NCI-H748 treated with DMSO at 0.1 percent for 48 hours (cell line): ENCODE measurements around the gene RIMKLA.

Source experiments
- DNase-seq: peaks from one replicate; lab custom pipeline; 2025; lab: John Stamatoyannopoulos, UW

RIMKLA gene

DNA sequence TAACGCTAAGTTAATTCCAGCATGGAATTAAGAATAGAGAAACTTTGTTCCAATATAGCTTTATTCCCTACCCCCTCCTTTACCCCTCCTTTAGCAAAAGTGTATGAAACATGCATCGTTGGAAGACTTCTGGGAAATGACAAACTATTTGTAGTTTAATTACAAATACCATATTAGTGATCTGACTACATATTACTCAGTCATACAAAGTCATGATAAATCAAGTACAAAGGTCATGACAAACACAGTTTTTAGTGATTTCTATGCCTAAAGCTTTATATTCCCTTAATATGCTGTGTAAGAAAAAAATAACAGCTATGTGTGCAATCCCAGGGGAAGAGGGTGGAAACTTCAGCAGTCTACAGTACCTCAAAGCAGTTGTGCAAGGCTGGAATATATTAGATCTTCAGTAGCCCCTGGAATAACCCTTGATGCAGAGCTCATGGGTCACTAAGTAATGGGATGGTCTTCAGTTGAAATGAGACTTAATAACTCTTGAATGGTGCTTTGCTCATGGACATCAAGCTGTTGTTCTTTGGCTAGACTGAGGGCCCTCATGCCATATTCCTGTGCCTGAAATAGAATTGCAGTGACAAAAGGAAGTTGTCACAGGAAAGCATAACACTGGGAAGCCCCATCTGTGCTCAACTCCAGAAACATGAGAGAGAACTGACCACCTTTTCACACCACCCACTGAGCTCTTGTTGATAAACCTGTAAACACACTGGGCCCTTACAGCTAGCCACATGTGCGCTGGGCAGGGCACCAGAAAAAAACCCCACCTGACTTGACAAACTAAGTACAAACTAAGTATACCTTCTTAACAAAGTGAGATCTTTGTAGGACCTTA lies 49.9 kb downstream of the RIMKLA start:
- no peak for DNase-seq

DNA sequence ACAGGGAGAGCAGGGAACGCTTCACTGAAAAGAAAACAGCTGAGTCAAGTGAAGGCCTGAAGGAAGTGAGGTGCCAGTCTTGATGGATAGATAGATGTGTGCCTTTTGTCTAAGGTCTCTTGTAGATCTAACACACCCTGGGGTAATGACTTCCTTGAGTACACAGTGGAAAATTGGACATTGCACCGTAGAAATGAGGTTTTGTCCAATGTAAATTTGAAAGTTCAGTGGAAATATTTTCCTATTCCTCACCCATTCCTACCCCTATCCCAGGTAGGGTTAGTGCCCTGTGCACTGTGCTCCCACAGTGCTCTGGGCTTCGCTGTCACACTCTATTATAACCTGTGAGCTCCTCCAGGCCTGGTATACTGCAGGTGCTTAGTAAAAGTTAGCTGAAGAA lies 50.9 kb downstream of the RIMKLA start:
- DNase-seq = no peak

DNA sequence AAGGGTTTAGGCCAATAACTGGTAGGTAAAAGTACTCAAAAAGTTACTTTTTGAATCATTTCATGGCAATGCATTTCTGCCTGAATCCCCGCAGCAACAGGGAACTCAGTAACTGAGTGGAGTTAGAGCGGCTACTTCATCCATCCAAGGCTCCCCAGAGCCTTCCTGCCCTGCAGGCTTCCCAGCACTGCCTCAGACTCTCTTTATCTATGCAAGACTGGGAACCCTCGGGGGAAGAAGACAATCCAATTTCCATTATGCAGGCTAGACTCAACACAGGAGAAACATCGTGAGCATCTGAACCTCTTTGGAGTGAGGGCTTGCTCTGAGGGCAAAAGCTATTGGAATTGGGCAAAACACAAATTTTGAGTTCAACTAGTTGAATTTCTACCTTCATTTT lies 52.1 kb downstream of the RIMKLA start:
- no peak for DNase-seq

DNA sequence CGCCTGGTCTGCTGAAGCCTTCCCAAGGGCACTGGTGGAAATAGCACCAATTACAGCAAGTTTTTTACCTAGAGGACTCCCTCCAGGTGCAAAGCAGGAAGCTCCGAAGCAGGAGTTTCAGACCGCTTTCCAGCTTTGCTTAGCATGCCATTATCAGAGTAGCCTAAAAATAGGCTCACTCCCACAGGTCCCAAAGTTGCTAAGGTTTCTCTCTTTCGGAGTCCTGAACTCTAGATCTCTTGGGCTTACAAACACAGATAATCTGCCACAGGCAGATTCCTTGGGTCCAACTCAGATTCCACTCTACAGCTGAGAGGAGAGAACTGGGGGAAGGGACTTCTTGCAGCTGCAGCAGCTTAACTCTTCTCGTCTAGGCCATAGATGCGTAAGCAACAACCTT lies 52.8 kb downstream of the RIMKLA start:
- no peak for DNase-seq

DNA sequence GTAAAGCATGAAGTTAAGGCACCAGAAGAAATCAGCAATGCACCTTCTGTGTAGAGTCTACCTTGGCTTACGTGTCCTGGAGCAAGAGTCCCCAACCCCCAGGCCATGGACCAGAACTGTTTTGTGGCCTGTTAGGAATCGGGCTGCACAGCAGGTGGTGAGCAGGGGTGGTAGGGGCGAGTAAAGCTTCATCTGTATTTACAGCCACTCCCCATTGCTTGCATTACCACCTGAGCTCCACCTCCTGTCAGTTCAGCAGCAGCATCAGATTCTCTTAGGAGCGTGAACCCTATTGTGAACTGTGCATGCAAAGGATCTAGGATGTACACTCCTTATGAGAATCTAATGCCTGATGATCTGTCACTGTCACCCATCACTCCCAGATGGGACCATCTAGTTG lies 53.7 kb downstream of the RIMKLA start:
- no peak for DNase-seq

DNA sequence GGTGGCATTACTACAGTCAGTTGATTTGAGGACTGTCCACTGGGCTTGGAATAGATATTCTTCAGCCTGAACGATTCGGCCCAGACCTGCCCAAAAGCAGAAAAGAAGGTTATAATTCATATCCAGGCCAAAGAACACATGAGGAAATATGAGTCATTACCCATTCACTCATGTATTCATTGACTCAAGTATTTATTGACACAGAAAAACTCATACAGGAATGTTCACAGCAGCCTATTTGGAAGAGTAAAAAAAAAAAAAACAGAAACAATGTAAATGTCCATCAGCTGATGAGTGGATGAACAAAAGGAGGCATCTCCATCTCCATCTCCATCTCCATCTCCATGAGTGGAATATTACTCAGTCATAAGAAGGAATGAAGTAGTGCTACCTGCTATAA lies 59.3 kb downstream of the RIMKLA start:
- no peak for DNase-seq

DNA sequence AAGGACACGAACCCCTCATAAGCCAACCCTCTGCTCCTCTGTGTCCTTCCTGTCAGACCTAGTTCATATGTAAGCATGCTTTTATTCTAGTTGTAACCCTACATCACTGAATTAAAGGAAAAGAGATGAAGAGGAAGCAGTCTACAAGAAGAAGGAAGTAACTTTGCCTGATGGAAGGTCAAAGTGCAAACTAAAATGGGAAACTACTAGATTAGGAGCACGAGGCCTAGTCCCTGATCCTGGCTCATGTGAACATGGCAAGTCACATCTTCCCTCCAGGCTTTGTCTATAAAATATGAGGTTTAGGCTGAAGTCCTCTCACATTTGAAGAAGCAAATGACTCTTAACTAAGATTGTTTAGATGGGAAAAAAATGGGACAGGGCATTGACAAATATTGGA lies 62.1 kb downstream of the RIMKLA start:
- no peak for DNase-seq

DNA sequence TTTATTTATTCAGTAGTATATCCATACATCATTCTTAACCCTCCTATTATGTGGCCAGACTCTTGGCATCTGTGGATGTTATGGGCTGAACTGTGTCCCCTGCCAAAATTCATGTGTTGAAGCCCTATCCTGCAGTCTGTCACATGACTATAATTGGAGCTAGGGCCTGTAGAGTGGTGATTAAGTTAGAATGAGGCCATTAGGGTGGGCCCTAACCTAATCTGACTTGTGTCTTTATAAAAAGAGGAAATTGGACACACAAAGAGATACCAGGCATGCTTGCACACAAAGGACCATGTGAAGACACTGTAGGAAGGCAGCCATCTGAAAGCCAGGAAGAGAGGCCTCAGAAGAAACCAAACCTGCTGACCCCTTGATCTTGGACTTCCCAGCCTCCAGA lies 68.7 kb downstream of the RIMKLA start:
- DNase-seq = no peak

DNA sequence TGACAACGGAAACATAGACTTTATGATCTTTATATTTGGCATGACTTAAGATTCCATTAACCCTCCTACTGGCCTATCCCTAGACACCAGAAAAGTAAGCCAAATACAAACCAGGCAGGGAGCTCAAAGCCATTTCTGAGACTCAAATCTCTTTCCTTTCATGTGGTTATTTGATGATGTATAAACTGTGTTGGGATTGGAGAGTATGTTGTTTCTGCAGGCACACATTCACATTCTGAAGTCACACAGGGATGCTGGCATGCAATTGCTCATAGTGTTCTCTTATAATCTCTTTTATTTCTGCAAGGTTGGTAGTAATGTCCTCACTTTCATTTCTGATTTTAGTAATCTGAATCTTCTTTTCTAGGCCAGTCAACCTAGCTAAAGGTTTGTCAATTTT lies 69.5 kb downstream of the RIMKLA start:
- DNase-seq = no peak

DNA sequence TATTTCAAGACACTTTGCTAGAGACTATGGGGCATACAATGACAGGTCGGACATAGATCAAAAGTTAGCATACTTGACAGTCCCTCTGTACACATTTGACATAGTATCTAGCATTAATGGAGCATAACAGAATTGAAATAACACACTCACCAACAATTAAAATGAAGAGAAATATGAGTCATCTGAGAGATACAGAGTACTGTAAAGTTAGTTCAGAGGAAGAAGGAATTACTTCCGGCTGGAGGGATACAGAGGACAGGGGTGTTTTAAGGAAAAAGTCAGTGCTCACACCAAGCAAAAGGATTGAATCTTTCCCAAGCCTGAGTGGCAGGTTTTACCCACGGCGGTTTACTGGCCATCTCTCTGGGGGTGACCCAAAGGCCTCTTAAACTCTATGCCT lies 72.8 kb downstream of the RIMKLA start:
- no peak for DNase-seq

DNA sequence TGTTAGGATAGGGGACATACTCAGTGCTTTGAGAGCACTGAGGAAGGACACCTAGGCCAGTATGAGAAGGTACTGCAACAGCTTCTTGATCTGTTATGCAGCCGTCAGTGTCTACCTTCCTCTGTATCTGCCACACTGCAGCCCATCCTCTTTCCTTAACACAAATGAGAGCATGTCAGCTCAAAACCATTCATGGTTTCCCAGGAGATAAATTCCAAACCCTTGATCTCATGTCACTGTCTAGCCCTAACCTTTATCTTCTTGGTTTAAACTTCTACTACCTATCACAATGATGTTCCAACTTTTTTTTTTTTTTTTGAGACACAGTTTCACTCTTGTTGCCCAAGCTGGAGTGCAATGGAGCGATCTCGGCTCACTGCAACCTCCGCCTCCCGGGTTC lies 73.8 kb downstream of the RIMKLA start:
- DNase-seq = no peak

DNA sequence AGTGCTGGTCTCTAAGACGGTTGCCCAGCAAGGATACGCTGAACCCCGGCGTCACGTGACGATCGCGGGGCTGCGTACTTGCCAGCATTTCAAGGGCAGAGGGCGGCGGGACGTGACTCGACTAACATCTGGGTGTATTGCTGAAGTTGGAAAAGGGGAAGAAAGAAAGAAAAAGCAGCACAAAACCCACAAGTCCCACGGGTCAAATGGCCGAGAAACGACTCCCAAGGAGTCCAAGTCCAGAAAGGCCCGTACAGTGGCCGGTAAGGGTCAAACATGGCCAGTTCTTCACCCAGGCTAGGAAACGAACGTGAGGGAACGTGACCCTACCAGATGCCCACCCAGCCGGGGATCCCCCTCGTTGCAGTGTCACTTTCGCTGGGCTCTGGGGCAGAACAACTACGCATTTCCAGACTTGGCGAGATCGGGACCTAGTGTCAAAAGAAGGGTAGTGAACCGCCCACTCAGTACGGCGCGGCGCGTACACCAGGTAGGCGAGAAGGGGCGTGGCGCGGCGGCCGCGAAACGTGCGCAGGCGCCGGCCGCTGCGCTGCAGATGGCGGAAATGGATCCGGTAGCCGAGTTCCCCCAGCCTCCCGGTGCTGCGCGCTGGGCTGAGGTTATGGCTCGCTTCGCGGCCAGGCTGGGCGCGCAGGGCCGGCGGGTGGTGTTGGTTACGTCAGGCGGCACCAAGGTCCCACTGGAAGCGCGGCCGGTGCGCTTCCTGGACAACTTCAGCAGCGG lies 75.6 kb downstream of the RIMKLA start, which contains the start of the genes PPCS and ZMYND12:
PPCS (plus strand) TSS at position 534 of the 744 bp plus-strand sequence; CDS start at position 557, 23 bp downstream.
ZMYND12 (minus strand) TSS at position 13 of the 744 bp plus-strand sequence. CDS start 25 bp downstream, outside the sequence.
- peak; percentile 100 for DNase-seq

DNA sequence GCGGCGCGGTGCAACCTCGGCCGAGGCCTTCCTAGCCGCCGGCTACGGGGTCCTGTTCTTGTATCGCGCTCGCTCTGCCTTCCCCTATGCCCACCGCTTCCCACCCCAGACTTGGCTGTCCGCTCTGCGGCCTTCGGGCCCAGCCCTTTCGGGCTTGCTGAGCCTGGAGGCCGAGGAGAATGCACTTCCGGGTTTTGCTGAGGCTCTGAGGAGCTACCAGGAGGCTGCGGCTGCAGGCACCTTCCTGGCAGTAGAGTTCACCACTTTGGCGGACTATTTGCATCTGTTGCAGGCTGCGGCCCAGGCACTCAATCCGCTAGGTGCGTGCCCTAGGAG lies 76.1 kb downstream of the RIMKLA start:
- DNase-seq = peak; percentile 99

DNA sequence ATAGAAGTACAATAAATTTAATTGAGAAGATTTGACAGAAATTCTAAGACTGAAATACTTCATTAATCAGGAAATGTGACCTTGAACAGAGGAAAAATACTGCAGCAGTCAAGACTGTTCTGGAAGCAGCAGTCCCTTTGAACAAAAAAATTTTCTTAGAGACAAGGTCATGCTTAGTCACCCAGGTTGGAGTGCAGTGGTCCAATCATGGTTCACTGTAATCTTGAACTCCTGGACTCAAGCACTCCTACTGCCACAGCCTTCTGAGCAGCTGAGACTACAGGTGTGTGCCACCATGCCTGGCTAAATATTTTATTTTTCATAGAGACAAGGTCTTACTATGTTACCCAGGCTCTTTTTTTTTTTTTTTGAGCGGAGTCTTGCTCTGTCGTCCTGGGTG lies 80.6 kb downstream of the RIMKLA start:
- no peak for DNase-seq

DNA sequence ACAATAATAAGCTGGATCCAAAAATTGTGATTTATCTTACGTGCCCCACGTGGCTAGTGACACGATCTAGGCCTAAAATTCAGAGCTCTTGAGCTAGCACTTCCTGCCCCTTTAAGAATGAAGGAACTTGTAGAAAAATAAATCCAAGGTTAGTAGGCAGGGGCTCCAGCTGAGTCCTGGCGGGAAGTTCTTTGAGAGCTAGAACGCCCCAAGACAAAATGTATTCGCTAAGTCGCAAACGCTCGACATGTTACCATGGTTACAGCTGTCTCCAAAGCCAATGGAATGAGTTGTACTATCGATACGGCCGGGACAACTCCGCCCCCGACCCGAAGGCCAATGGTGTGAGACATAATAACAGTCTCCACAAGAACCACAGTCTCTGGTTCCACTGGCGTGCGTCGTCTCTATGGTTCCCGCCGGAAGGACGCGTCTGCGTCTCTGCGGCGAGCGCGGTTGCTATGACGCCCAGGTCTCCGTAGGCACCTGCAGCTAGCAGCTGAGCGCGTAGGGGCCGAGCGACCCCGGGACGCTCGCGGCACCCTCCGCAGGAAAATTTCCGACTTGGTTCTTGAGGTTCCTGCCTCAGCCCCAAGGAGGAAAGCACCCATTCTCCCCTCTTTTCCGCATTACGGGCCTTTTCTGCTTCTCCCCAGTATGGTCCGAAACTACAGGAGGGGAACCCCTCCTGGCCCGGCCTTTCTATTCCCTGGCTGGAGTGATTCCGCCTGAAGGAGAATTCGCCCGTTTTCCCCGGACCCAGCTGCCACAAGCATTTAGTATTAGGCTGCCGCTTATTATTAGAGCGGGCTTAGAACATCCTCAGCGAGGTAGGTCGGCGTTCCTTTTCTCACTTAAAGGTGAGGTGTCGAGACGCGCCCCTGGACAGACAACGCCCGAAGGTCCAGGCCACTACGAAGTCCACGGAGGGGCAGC lies 82.5 kb downstream of the RIMKLA start, which contains the start of gene CCDC30:
CCDC30 (plus strand) TSS at position 459 of the 936 bp plus-strand sequence. CDS start 17,266 bp downstream, outside the sequence.
- DNase-seq = peak; percentile 100

DNA sequence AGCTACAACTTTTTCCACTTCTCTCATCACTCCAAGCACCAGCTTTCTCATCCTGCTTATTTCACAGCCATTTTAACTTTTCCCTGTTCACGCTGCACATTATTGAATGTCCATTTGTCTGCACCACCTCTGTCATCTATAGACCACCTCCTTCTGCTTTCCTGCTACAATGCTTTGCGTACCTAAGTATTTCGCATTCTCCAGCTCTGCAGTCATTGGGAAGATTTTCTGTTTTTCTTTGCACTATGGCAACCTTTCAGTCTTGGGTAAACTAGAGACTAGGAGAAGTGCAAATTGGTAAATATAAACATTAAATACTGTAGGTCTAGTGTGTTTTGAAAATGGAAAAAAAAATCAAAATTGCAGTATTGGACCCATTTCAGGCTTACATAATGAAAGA lies 83.3 kb downstream of the RIMKLA start:
- DNase-seq = peak; percentile 99

DNA sequence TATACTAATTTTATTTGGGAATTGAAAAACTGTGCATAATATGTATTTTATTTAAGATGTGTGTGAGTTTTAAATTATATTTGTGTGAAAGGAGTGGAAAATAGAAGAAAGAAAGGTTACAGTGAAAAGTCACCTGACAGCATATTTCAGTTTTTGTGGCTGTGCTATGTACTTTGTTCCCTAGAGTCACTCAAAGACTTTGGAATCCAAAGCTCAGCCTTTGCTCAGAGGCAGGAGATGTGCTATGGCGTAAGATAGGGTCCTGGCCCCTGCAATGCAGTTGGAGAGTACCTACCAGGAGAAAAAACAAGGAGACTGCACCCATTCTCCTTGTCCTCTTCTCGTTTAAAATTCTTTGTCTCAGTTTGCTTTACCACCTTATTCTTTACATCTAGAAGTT lies 85.4 kb downstream of the RIMKLA start:
- DNase-seq = no peak

DNA sequence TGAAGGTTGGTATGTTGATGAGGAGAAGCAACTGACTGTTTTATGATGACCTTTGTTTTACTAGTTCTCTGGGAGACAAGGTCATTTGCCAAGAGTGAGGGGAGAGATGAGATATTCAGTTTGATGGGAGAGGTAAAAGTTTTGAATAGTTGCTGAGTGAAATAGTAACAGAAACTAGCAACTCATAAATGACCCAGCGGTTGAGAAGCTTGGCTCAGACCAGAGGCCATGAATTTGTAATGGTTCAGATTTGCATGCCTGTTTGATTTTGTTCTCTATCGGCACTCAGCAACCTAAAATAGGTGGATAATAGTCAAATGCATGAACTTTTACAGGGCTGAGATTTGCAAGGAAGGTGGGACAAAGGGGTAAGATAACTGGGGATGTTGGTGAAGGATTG lies 89.1 kb downstream of the RIMKLA start:
- DNase-seq = no peak
